Right atrium auricular region (tissue), 2 donors: Measurements from ENCODE around the gene FOXRED1. TPM values are rescaled to one million over a fixed set of nuclear protein-coding genes. Genes with fewer than 3 reads are reported as not detected.

ENCODE experiments used
- DNase-seq: peaks from one replicate; pipeline ENCODE4 v3.0.0-alpha.2; 2019; ENCODE audit warnings: low spot score
- H3K27ac ChIP-seq, 2 donors: fragments of 200-600 bp; sonication (generic); 1 replicate in 1 of 2; 2 replicates in 1 of 2; pipeline ENCODE4 v1.5.1; 2016 to 2019
- H3K27me3 ChIP-seq, 2 donors: fragments of 200-600 bp; sonication (generic); one replicate each; pipeline versions ENCODE4 v1.5.1 to v1.6.0; 2017 to 2019
- H3K36me3 ChIP-seq: fragments of 200-600 bp; sonication (generic); one replicate; pipeline ENCODE4 v1.5.1; 2016
- H3K4me1 ChIP-seq, 2 donors: fragments of 200-600 bp; sonication (generic); one replicate each; pipeline versions ENCODE4 v1.5.1 to v1.6.0; 2017 to 2019
- H3K4me3 ChIP-seq, 2 donors: fragments of 200-600 bp; sonication (generic); 1 replicate in 1 of 2; 2 replicates in 1 of 2; pipeline ENCODE4 v1.5.1; 2017 to 2019; ENCODE audit warnings: mild to moderate bottlenecking in 1 of 2, moderate library complexity in 1 of 2
- H3K9me3 ChIP-seq, 2 donors: fragments of 200-600 bp; sonication (generic); one replicate each; pipeline ENCODE4 v1.5.1; 2019
- total RNA-seq, 2 donors: library from RNA; depleted of rRNA; stranded (reverse); fragments of >200 nt; gene quantifications; one replicate each; pipeline ENCODE4 v1.1.0, GENCODE V29; 2016
- TF ChIP-seq, protein P1 (sequence below), 2 donors: fragments of 200-600 bp; sonication (generic); IDR thresholded peaks; one replicate each; pipeline ENCODE4 v1.5.1; 2019; ENCODE audit warnings: antibody characterized with exemption in 2 of 2

The FOXRED1 gene
- total RNA-seq, 2 donors from 2014 or later = 19.1 to 26.6 TPM

- H3K27ac ChIP-seq = peak overlapping the region; percentile 81 to 89
- peak overlapping the region; percentile 69 to 73 for H3K4me3 ChIP-seq
- TF ChIP-seq, protein P1, sequence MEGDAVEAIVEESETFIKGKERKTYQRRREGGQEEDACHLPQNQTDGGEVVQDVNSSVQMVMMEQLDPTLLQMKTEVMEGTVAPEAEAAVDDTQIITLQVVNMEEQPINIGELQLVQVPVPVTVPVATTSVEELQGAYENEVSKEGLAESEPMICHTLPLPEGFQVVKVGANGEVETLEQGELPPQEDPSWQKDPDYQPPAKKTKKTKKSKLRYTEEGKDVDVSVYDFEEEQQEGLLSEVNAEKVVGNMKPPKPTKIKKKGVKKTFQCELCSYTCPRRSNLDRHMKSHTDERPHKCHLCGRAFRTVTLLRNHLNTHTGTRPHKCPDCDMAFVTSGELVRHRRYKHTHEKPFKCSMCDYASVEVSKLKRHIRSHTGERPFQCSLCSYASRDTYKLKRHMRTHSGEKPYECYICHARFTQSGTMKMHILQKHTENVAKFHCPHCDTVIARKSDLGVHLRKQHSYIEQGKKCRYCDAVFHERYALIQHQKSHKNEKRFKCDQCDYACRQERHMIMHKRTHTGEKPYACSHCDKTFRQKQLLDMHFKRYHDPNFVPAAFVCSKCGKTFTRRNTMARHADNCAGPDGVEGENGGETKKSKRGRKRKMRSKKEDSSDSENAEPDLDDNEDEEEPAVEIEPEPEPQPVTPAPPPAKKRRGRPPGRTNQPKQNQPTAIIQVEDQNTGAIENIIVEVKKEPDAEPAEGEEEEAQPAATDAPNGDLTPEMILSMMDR (IDR thresholded peaks at IDR 0.05) = no peak
- no peaks in the 10 kb centered on the region for H3K27me3 ChIP-seq
- peaks cover 0 to 25% of the 10 kb centered on the region in 2 donors for H3K4me1 ChIP-seq
- peak; percentile 74 for DNase-seq
- no peaks in the 10 kb centered on the region for H3K9me3 ChIP-seq
- H3K36me3 ChIP-seq = peaks cover 4% of the 10 kb centered on the region
Measured at GRCh38 chr11:126282361-126282735, 13.4 kb downstream of the FOXRED1 start.

- no peak for DNase-seq
- no peaks in the 10 kb centered on the region for H3K9me3 ChIP-seq
- peaks cover 0 to 25% of the 10 kb centered on the region in 2 donors for H3K4me1 ChIP-seq
- peak within 1 kb of the TSS; percentile 81 to 89 for H3K27ac ChIP-seq
- H3K27me3 ChIP-seq = no peaks in the 10 kb centered on the region
- peak within 1 kb of the TSS; percentile 69 to 73 for H3K4me3 ChIP-seq
- TF ChIP-seq, protein P1 (IDR thresholded peaks at IDR 0.05) = no peak
- H3K36me3 ChIP-seq = no peaks in the 10 kb centered on the region
Measured at GRCh38 chr11:126282736-126283591, 14.0 kb downstream of the FOXRED1 start, which contains the start of gene TIRAP. Gene TIRAP, plus strand, starts transcription at chr11:126283093. Its CDS starts 7,802 bp downstream, at chr11:126290895.

- Histone ChIP-seq H3K27me3 (no peaks in the 10 kb centered on the region), H3K36me3 (peaks cover 5% of the 10 kb centered on the region), H3K27ac (no peak overlapping the region), H3K4me3 (no peak overlapping the region), H3K4me1 (peaks cover 0 to 25% of the 10 kb centered on the region in 2 donors), H3K9me3 (no peaks in the 10 kb centered on the region)
- TF ChIP-seq, protein P1 (IDR thresholded peaks at IDR 0.05) = no peak
- DNase-seq = peak; percentile 72
Measured at GRCh38 chr11:126284829-126285228, 15.9 kb downstream of the FOXRED1 start.

GRCh38 chr11:126288237-126288636 lies 19.3 kb downstream of the FOXRED1 start:
- Histone ChIP-seq H3K4me1 (peaks cover 0 to 13% of the 10 kb centered on the region in 2 donors), H3K27me3 (no peaks in the 10 kb centered on the region), H3K4me3 (no peak overlapping the region), H3K36me3 (peaks cover 32% of the 10 kb centered on the region), H3K9me3 (no peaks in the 10 kb centered on the region), H3K27ac (no peak overlapping the region)
- TF ChIP-seq, protein P1 (IDR thresholded peaks at IDR 0.05) = no peak
- no peak for DNase-seq

DNA sequence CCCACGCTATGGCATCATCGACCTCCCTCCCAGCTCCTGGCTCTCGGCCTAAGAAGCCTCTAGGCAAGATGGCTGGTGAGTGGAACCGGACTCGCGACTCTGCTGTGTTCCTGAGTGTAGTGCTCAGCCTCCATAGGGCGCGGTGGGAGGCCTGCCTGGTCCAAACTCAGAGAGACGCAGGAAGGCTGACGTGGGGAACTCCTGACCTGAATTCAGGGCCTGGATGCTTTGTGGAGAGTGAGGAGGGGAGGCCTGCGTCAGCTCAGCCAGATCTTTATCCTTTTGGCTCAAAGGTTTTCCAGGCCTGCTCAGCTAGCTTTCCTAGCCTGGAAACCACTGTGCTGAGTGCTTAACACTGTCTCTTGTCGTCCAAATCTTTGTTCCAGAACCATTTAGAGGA lies 21.9 kb downstream of the FOXRED1 start:
- Histone ChIP-seq H3K27me3 (no peaks in the 10 kb centered on the region), H3K36me3 (peaks cover 44% of the 10 kb centered on the region), H3K4me3 (no peak overlapping the region), H3K4me1 (no peaks in the 10 kb centered on the region), H3K9me3 (no peaks in the 10 kb centered on the region), H3K27ac (no peak overlapping the region)
- TF ChIP-seq, protein P1 (IDR thresholded peaks at IDR 0.05) = no peak
- DNase-seq = no peak
